Activated T-helper 1 cell treated with anti-CD3 and anti-CD28 coated beads, Interleukin-2, amount 50 U/mL, for 16 hours (primary cell): ENCODE measurements around the gene NAALADL2.
"Not testable (repeated sequence)": the region's sequence is repeated elsewhere in the genome, so short reads cannot be mapped to it uniquely, and the experiment has no call there.

Experiments used
- DNase-seq, 2 donors: peaks; one replicate each; pipeline ENCODE4 v3.0.0-alpha.2; 2020; ENCODE audit warnings: low read depth in 1 of 2, low spot score in 1 of 2

The NAALADL2 gene

GRCh38 chr3:175822766-175823491, 963.8 kb downstream of the NAALADL2 start:
- DNase-seq, result not testable (repeated sequence)

GRCh38 chr3:175825016-175825580, 966.0 kb downstream of the NAALADL2 start:
- not testable (repeated sequence) for DNase-seq

- DNase-seq, result no peak
These were observed 967.6 kb downstream of the NAALADL2 start for GRCh38 chr3:175826759-175827158.

GRCh38 chr3:175829809-175830208, 970.7 kb downstream of the NAALADL2 start:
- not testable (repeated sequence) for DNase-seq

- DNase-seq, result not testable (repeated sequence)
These were observed 976.6 kb downstream of the NAALADL2 start for GRCh38 chr3:175835763-175836162.

- no peak for DNase-seq
These were observed 977.5 kb downstream of the NAALADL2 start for GRCh38 chr3:175836617-175837016.

GRCh38 chr3:175837962-175838361, 978.8 kb downstream of the NAALADL2 start:
- no peak for DNase-seq

- no peak for DNase-seq
These were observed 980.4 kb downstream of the NAALADL2 start for GRCh38 chr3:175839366-175840005.

- no peak for DNase-seq
These were observed 992.4 kb downstream of the NAALADL2 start for GRCh38 chr3:175851541-175851940.

GRCh38 chr3:175852560-175852959, 993.4 kb downstream of the NAALADL2 start:
- no peak for DNase-seq

- DNase-seq, result no peak
These were observed 998.6 kb downstream of the NAALADL2 start for GRCh38 chr3:175857666-175858270.
